Psoas muscle (tissue), 8 donors: ENCODE results near the gene DNAAF5. TPM values are rescaled to one million over a fixed set of nuclear protein-coding genes. Genes with fewer than 3 reads are reported as not detected.

ENCODE experiments used
- ATAC-seq, 4 donors: fragments of 200-7000 bp; cut with Tn5 transposase; one replicate each; pipeline ENCODE4 v1.9.1; 2020; ENCODE audit warnings: moderate library complexity in 3 of 4, mild to moderate bottlenecking in 2 of 4
- DNase-seq, 2 donors: peaks; one replicate each; pipeline ENCODE4 v3.0.0-alpha.2; 2020
- H3K27ac ChIP-seq: fragments of 200-600 bp; one replicate; pipeline ENCODE4 v1.8.0; 2022
- H3K27me3 ChIP-seq, 3 donors: fragments of 200-600 bp in 1 of 3; one replicate each; pipeline versions ENCODE4 v1.6.1 to v1.8.0; 2013 to 2022; ENCODE audit warnings: low read length in 2 of 3, mild to moderate bottlenecking in 2 of 3, moderate library complexity in 1 of 3; ENCODE audit not compliant: insufficient read depth in 3 of 3
- H3K36me3 ChIP-seq, 2 donors: fragments of 200-600 bp in 1 of 2; one replicate each; pipeline versions ENCODE4 v1.6.1 to v1.8.0; 2013 to 2022; ENCODE audit warnings: low read depth in 1 of 2, mild to moderate bottlenecking in 1 of 2, moderate library complexity in 1 of 2; ENCODE audit not compliant: insufficient read depth in 1 of 2
- H3K4me1 ChIP-seq: fragments of 200-600 bp; one replicate; pipeline ENCODE4 v1.8.0; 2022
- H3K4me3 ChIP-seq: fragments of 200-600 bp; one replicate; pipeline ENCODE4 v1.8.0; 2022; ENCODE audit warnings: mild to moderate bottlenecking
- H3K9me3 ChIP-seq: fragments of 200-600 bp; one replicate; pipeline ENCODE4 v1.8.0; 2022
- WGBS, 3 donors: extraction: QIAGEN DNeasy Blood & Tissue Kit; methylation state at CpG; one replicate each; pipeline versions ENCODE4 v1.1.6 to v1.1.7; 2013; 5-methylcytosine and 5-hydroxymethylcytosine counted together
- intact Hi-C, 2 donors: fragments of 100-400 bp; cut with DNase I; formaldehyde crosslinking; loops; one replicate each; pipeline versions ENCODE4 v1.11.0 to v1.14.2; 2022
- polyA plus RNA-seq, 3 donors: library from polyadenylated mRNA; stranded (reverse); fragments of 200-250 nt; gene quantifications; one replicate each; pipeline ENCODE4 v1.2.3, GENCODE V29; 2013
- total RNA-seq, 4 donors: library from RNA; stranded (reverse); fragmentation: NEBNext Ultra II Directional in 2 of 4; extraction: Animal tissue kit (Norgen Biotek cat#: 25700) in 2 of 4; gene quantifications; one replicate each; pipeline versions ENCODE4 v1.2.1 to v1.2.4, GENCODE V29; 2021 to 2023
- TF ChIP-seq, protein P1 (sequence below): fragments of 200-600 bp; IDR thresholded peaks from one replicate; pipeline ENCODE4 v1.8.0; 2022; ENCODE audit warnings: antibody characterized with exemption
- donor health status: healthy with polysubstance abuse.
- donor health status: DM: no; HTN: no; CAD: no; lungs with moderate emphysema.
- donor health status: Bipolar disorder and iron deficiency.
- donor health status: healthy.
- donor health status: DM: yes; HTN: yes; CAD: no.
- donor health status: DM: no; HTN: no; CAD: no.
- donor health status: DM: no; HTN: no; CAD: no.
- donor health status: DM: yes; HTN: yes; CAD: no.

DNAAF5 gene
- total and polyA plus RNA-seq, 7 donors = 9.3 to 26.7 (median 17.8) TPM

DNA sequence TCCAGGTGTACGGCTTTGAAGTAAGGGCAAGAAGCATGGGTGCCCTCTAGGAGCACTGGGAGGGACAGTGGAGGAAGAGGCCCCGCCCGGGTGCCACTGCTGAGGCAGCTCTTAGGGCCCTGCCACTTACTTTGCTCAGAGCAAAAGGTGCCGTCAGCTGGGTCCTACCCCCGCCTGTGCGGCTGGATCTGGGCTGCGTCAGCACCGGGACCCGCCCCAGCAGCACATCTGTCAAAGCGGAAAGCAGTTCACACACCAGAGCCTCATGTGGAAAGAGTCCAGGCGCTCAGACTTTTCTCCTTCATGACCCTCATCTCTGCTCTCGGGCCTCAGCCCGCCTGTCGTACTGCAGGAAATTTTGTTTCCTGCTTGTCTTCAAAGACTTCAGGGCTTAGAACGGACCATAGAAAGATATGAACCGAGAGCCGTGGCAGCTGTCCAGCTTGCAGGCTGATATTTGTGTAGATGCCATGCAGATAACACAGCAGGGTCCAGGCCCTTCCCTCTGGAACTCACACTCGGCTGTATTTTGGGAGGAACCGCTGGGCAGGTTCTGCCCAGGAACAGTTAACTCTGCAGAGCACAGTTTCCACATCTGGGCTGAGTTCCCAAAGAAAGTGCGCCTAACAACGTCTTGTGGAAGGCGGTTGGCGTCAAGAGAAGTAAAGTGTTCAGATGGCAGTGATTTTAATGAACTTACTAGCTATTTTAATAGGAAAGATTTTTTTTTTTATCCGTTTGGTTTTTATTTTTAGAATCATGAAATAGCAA is 44.9 kb downstream of the DNAAF5 start:
- Histone ChIP-seq H3K27me3 (no peaks in the 10 kb centered on the region), H3K4me3 (no peak overlapping the region), H3K27ac (peak overlapping the region; percentile 60), H3K4me1 (peaks cover 22% of the 10 kb centered on the region), H3K9me3 (no peaks in the 10 kb centered on the region), H3K36me3 (peaks cover 2 to 38% of the 10 kb centered on the region in 2 donors)
- intact Hi-C loops = no loop called here
- DNase-seq = peak; percentile 61 to 67
- 37 to 61% (median 43%) methylated on average over 24 of the region's 24 CpGs for WGBS, 3 donors
- peak in 3 of 4 donors; percentile 23 to 35 (median 23) for ATAC-seq
- TF ChIP-seq, protein P1, sequence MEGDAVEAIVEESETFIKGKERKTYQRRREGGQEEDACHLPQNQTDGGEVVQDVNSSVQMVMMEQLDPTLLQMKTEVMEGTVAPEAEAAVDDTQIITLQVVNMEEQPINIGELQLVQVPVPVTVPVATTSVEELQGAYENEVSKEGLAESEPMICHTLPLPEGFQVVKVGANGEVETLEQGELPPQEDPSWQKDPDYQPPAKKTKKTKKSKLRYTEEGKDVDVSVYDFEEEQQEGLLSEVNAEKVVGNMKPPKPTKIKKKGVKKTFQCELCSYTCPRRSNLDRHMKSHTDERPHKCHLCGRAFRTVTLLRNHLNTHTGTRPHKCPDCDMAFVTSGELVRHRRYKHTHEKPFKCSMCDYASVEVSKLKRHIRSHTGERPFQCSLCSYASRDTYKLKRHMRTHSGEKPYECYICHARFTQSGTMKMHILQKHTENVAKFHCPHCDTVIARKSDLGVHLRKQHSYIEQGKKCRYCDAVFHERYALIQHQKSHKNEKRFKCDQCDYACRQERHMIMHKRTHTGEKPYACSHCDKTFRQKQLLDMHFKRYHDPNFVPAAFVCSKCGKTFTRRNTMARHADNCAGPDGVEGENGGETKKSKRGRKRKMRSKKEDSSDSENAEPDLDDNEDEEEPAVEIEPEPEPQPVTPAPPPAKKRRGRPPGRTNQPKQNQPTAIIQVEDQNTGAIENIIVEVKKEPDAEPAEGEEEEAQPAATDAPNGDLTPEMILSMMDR = no peak

DNA sequence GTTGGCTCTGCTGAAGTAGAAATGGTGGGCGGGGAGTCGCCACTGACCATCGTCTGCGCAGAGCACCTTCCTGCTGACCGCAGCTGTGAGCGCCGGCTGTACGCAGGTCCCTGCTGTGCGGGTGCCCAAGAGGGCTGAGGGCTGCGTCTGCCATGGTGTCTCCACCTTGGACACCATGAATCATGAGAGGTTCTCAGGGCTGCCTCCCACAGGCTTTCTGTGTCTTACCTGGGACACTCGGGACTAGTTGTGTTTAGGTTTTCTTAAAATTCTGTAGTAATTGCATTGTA is 45.5 kb downstream of the DNAAF5 start:
- peaks cover 2 to 39% of the 10 kb centered on the region in 2 donors for H3K36me3 ChIP-seq

DNA sequence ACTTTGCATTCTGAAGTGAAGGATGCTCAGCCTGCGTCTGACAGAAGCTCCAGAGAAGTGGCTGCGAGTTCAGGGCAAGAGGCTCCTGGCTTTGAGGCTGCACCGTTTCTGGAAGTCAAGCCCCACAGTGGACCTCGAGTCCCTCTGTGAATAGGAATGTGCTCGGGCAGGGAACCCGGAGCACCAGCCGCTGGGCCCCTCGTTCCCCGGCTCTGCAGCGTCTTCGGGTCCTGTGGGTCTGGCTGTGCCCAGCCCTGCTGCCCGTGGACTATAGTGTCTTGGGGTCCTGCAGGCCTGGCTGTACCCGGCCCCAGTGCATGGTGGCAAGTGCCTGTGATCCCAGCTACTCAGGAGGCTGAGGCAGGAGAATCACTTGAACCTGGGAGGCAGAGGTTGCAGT is 45.9 kb downstream of the DNAAF5 start:
- Histone ChIP-seq H3K4me1 (peaks cover 22% of the 10 kb centered on the region), H3K27ac (no peak overlapping the region), H3K27me3 (no peaks in the 10 kb centered on the region), H3K36me3 (peaks cover 2 to 42% of the 10 kb centered on the region in 2 donors), H3K4me3 (no peak overlapping the region), H3K9me3 (no peaks in the 10 kb centered on the region)
- ATAC-seq (no peak), DNase-seq (peak in 1 of 2 donors; percentile 41)
- WGBS, 3 donors = 93 to 96% (median 96%) methylated on average over 13 of the region's 13 CpGs
- TF ChIP-seq, protein P1 = no peak
- intact Hi-C loops = no loop called here

More for the DNA sequence above, 45.5 kb downstream of the DNAAF5 start:
- intact Hi-C loops = no loop called here
- DNase-seq = no peak
- Histone ChIP-seq H3K4me1 (peaks cover 22% of the 10 kb centered on the region), H3K27me3 (no peaks in the 10 kb centered on the region), H3K9me3 (no peaks in the 10 kb centered on the region), H3K27ac (peak overlapping the region; percentile 42), H3K4me3 (no peak overlapping the region)
- ATAC-seq = no peak
- TF ChIP-seq, protein P1 = no peak
- WGBS, 3 donors = 85 to 87% (median 87%) methylated on average over 11 of the region's 11 CpGs

DNA sequence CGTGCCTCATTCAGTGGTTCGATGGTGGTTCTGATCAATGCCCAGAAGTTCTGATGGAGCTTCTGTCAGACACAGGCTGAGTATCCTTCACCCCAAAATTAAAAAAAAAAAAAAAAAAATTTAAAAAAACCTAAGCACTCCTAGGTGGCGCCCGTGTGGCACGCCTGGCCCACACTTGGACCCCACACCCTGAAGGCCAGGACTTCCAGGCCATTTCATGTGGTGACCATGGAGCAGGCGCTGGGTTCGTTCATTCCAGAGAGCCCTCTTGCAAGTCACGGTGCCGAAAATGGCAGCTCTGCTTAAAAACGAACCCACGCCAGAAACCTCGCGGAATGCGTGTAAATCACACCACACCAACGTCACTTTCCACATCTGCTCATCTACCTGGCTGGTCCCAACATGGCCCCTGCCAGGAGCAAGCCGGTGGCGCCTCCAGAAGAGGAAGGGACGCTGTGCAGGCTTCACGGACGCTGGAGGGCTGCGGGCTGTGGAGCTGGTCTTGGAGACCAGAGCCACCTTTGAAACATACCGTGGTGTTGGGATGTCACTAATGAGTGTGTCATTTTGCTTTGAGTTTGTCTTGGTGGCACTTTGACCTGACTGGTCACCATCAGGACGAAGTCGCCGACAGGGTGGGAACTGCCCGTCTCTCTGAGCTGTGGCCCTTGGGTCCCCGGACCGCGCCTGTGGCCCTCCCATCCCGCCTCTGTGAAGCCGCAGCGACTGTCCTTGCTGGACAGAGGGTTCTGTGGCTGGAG is 46.5 kb downstream of the DNAAF5 start:
- no peaks in the 10 kb centered on the region for H3K9me3 ChIP-seq
- DNase-seq = peak in 1 of 2 donors; percentile 24
- intact Hi-C loops = no loop called here
- TF ChIP-seq, protein P1 = no peak
- WGBS, 3 donors = 93 to 96% (median 94%) methylated on average over 32 of the region's 32 CpGs
- H3K4me3 ChIP-seq = no peak overlapping the region
- H3K4me1 ChIP-seq = peaks cover 22% of the 10 kb centered on the region
- peaks cover 2 to 47% of the 10 kb centered on the region in 2 donors for H3K36me3 ChIP-seq
- no peak for ATAC-seq
- no peaks in the 10 kb centered on the region for H3K27me3 ChIP-seq
- H3K27ac ChIP-seq = no peak overlapping the region
